Progenitor cell of endocrine pancreas (in vitro differentiated cells): ENCODE data around the gene WWP2. TPM values are rescaled to one million over a fixed set of nuclear protein-coding genes. Genes with fewer than 3 reads are reported as not detected.

Experiments
- DNase-seq: peaks from one replicate; pipeline ENCODE4 v3.0.0; 2021; ENCODE audit warnings: low spot score; ENCODE audit not compliant: unreplicated experiment
- H3K27ac Mint-ChIP-seq: 2 replicates; pipeline ENCODE4 v1.8.0; 2021; ENCODE audit warnings: mild to moderate bottlenecking, moderate library complexity, mixed read lengths
- H3K27me3 Mint-ChIP-seq: 2 replicates; pipeline ENCODE4 v1.8.0; 2021; ENCODE audit warnings: mixed read lengths
- H3K36me3 Mint-ChIP-seq: 2 replicates; pipeline ENCODE4 v1.8.0; 2022; ENCODE audit warnings: mixed read lengths; ENCODE audit not compliant: insufficient read depth
- H3K4me1 Mint-ChIP-seq: 2 replicates; pipeline ENCODE4 v1.8.0; 2021; ENCODE audit warnings: low read depth, mixed read lengths
- H3K4me3 Mint-ChIP-seq: 2 replicates; pipeline ENCODE4 v1.8.0; 2021; ENCODE audit warnings: low read depth, mild to moderate bottlenecking, moderate library complexity, mixed read lengths
- H3K9me3 Mint-ChIP-seq: 2 replicates; pipeline ENCODE4 v1.8.0; 2021; ENCODE audit warnings: low read depth, mixed read lengths
- total RNA-seq: library from RNA; stranded (reverse); gene quantifications from 2 replicates; pipeline ENCODE4 v1.2.1, GENCODE V29; 2021
- TF ChIP-seq, protein P1 (sequence below): fragments of 200-600 bp; sonication (generic); IDR thresholded peaks from one replicate; pipeline ENCODE4 v1.5.0; 2021; ENCODE audit warnings: antibody characterized with exemption, mild to moderate bottlenecking; ENCODE audit not compliant: unreplicated experiment

WWP2 gene
- total RNA-seq, 1 donor from 2014 or later: 62.3 TPM

DNA sequence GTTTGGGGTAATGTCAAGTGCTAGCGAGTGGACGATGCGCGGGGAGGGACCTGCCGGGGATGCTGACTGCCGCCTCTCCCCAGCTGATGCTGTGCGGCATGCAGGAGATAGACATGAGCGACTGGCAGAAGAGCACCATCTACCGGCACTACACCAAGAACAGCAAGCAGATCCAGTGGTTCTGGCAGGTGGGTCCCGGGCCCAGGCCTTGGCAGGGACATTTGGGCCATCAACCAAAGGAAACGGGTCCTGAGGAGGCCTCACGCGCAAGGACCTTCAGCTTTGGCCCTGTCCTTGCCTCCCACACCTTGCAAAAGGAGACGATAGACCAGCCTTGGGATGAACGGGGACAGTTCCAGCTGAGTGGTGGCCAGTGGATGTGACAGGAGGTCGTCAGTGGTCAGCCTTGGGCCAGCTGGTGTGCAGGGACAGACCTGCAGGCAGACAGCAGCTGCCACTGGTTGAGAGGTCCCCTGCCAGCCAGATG, 175.4 kb downstream of the WWP2 start:
- no peak for DNase-seq
- H3K36me3 Mint-ChIP-seq: peaks cover 11% of the 10 kb centered on the region
- H3K27ac Mint-ChIP-seq: no peak overlapping the region
- H3K27me3 Mint-ChIP-seq: no peaks in the 10 kb centered on the region
- no peak overlapping the region for H3K4me3 Mint-ChIP-seq
- no peaks in the 10 kb centered on the region for H3K9me3 Mint-ChIP-seq
- no peaks in the 10 kb centered on the region for H3K4me1 Mint-ChIP-seq
- TF ChIP-seq, protein P1, sequence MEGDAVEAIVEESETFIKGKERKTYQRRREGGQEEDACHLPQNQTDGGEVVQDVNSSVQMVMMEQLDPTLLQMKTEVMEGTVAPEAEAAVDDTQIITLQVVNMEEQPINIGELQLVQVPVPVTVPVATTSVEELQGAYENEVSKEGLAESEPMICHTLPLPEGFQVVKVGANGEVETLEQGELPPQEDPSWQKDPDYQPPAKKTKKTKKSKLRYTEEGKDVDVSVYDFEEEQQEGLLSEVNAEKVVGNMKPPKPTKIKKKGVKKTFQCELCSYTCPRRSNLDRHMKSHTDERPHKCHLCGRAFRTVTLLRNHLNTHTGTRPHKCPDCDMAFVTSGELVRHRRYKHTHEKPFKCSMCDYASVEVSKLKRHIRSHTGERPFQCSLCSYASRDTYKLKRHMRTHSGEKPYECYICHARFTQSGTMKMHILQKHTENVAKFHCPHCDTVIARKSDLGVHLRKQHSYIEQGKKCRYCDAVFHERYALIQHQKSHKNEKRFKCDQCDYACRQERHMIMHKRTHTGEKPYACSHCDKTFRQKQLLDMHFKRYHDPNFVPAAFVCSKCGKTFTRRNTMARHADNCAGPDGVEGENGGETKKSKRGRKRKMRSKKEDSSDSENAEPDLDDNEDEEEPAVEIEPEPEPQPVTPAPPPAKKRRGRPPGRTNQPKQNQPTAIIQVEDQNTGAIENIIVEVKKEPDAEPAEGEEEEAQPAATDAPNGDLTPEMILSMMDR: no peak

DNA sequence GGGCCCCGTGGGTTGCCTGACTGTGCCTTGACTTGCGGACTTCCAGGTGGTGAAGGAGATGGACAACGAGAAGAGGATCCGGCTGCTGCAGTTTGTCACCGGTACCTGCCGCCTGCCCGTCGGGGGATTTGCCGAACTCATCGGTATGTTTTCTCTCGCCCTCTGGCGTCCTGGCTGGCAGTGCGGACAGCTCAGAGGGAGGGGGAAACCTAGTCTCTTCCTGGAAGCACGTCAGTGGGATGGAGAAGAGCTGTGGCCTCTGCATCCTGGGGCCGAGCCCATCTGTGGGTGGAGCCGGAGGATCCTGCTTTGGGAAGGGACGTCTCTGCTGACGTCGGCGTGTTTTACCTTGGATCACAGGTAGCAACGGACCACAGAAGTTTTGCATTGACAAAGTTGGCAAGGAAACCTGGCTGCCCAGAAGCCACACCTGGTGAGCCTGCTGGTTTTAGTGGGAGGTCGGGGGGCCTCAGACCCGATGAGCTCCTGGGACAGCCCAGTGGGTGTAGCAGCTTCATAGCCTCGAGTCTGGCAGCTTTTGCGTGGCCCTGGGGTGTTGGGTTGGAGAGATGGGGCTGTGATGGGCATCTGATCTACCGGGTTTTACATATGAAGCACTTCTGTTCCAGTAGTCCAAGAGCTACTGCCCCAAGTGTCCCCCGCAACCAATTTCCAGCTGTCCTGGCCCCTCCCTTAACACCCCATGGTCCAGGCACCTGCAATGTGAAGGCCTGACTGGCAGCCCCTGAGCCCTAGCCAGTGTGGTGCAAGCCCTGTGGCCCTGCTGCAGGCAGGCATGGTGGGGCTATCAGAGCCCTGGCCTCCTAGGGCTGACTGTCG, 177.1 kb downstream of the WWP2 start:
- TF ChIP-seq, protein P1: no peak
- Mint-ChIP-seq H3K27me3 (no peaks in the 10 kb centered on the region), H3K27ac (no peak overlapping the region), H3K4me1 (peaks cover 2% of the 10 kb centered on the region), H3K4me3 (no peak overlapping the region), H3K9me3 (no peaks in the 10 kb centered on the region), H3K36me3 (peaks cover 10% of the 10 kb centered on the region)
- DNase-seq: no peak

DNA sequence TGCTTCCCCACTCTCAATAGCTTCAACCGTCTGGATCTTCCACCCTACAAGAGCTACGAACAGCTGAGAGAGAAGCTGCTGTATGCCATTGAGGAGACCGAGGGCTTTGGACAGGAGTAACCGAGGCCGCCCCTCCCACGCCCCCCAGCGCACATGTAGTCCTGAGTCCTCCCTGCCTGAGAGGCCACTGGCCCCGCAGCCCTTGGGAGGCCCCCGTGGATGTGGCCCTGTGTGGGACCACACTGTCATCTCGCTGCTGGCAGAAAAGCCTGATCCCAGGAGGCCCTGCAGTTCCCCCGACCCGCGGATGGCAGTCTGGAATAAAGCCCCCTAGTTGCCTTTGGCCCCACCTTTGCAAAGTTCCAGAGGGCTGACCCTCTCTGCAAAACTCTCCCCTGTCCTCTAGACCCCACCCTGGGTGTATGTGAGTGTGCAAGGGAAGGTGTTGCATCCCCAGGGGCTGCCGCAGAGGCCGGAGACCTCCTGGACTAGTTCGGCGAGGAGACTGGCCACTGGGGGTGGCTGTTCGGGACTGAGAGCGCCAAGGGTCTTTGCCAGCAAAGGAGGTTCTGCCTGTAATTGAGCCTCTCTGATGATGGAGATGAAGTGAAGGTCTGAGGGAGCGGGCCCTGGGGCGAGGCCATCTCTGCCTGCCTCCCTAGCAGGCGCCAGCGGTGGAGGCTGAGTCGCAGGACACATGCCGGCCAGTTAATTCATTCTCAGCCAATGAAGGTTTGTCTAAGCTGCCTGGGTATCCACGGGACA, 177.9 kb downstream of the WWP2 start:
- TF ChIP-seq, protein P1: no peak
- DNase-seq: no peak
- Mint-ChIP-seq H3K27ac (no peak overlapping the region), H3K9me3 (no peaks in the 10 kb centered on the region), H3K4me1 (peaks cover 2% of the 10 kb centered on the region), H3K36me3 (peaks cover 10% of the 10 kb centered on the region), H3K27me3 (no peaks in the 10 kb centered on the region), H3K4me3 (no peak overlapping the region)

DNA sequence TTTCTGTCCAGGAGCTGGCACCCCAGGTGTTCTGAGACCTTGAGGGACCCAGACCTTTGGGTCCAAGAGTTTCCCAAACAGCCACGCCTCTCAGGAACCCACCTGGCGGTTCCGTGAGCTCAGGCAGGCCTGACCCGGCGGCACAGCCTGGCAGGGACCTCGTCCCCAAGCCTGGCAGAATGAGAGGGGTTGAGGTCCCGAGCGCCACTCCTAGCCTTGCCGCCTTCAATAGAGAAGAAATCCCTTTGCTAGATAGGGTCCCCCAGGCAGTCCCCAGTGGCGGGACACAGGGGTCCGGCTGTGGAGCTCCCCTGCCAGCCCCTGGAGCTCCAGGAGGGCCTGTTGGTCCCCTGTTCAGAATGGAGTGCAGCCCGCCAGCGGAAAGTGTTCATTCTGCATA, 178.5 kb downstream of the WWP2 start:
- Mint-ChIP-seq H3K9me3 (no peaks in the 10 kb centered on the region), H3K4me3 (no peak overlapping the region), H3K36me3 (peaks cover 10% of the 10 kb centered on the region), H3K4me1 (peaks cover 2% of the 10 kb centered on the region), H3K27me3 (no peaks in the 10 kb centered on the region), H3K27ac (no peak overlapping the region)
- no peak for DNase-seq
- TF ChIP-seq, protein P1: no peak
